Spinal cord (tissue), 10 donors: Measurements from ENCODE around the gene SLC44A2. TPM values are rescaled to one million over a fixed set of nuclear protein-coding genes. Genes with fewer than 3 reads are reported as not detected.

Experiments
- DNase-seq, 6 donors: peaks; one replicate each; pipeline versions ENCODE4 v3.0.0 to v3.0.0-alpha.2; 2013 to 2015; ENCODE audit warnings: low spot score in 6 of 6, low read depth in 4 of 6
- H3K27ac ChIP-seq: one replicate; pipeline ENCODE4 v1.5.1; 2013; ENCODE audit warnings: low read depth, low read length, control low read depth
- H3K27me3 ChIP-seq: one replicate; pipeline ENCODE4 v1.6.1; 2013; ENCODE audit warnings: low read length; ENCODE audit not compliant: control insufficient read depth, insufficient read depth
- H3K36me3 ChIP-seq: one replicate; pipeline ENCODE4 v1.6.1; 2013; ENCODE audit warnings: low read length; ENCODE audit not compliant: control insufficient read depth, insufficient read depth
- H3K4me1 ChIP-seq: one replicate; pipeline ENCODE4 v1.6.1; 2013; ENCODE audit warnings: low read length; ENCODE audit not compliant: control insufficient read depth, insufficient read depth
- H3K4me3 ChIP-seq: one replicate; pipeline ENCODE4 v1.5.1; 2013; ENCODE audit warnings: low read depth, low read length, control low read depth
- H3K9me3 ChIP-seq: one replicate; pipeline ENCODE4 v1.6.1; 2013; ENCODE audit warnings: low read length; ENCODE audit not compliant: control insufficient read depth, insufficient read depth
- WGBS: methylation state at CpG from one replicate; pipeline ENCODE4 v1.1.5; 2013; ENCODE audit warnings: missing lambda C conversion rate; ENCODE audit not compliant: insufficient coverage; 5-methylcytosine and 5-hydroxymethylcytosine counted together
- polyA plus RNA-seq, 2 donors: library from polyadenylated mRNA; unstranded; fragments of 120-200 nt; gene quantifications; one replicate each; pipeline ENCODE4 v1.2.1, GENCODE V29; 2013; ENCODE audit not compliant: insufficient read length in 2 of 2
- total RNA-seq, 2 donors: library from RNA; depleted of rRNA in 1 of 2; stranded (reverse); fragments of 120-200 nt in 1 of 2; fragments of >200 nt in 1 of 2; gene quantifications; one replicate each; pipeline versions ENCODE4 v1.2.3 to v1.2.4, GENCODE V29; 2013 to 2014
- donor health status: healthy.

The SLC44A2 gene
- total and polyA plus RNA-seq, 4 donors = 46.8 to 146 (median 88.2) TPM

GRCh38 chr19:10612499-10613119, 12.7 kb upstream of the SLC44A2 start:
- no peaks in the 10 kb centered on the region for H3K9me3 ChIP-seq
- DNase-seq = peak in 1 of 6 donors; percentile 46
- H3K27me3 ChIP-seq = no peaks in the 10 kb centered on the region
- peak overlapping the region; percentile 64 for H3K27ac ChIP-seq
- peaks cover 12% of the 10 kb centered on the region for H3K4me1 ChIP-seq
- WGBS = 74% methylated on average over 14 of the region's 15 CpGs
- peaks cover 17% of the 10 kb centered on the region for H3K36me3 ChIP-seq
- no peak overlapping the region for H3K4me3 ChIP-seq

GRCh38 chr19:10615429-10616023, 9.8 kb upstream of the SLC44A2 start:
- Histone ChIP-seq H3K4me1 (peaks cover 12% of the 10 kb centered on the region), H3K9me3 (no peaks in the 10 kb centered on the region), H3K36me3 (peaks cover 19% of the 10 kb centered on the region), H3K4me3 (no peak overlapping the region), H3K27me3 (no peaks in the 10 kb centered on the region), H3K27ac (no peak overlapping the region)
- 95% methylated on average over 14 of the region's 14 CpGs for whole genome bisulfite sequencing
- DNase-seq = no peak

- DNase-seq = no peak
- no peak overlapping the region for H3K4me3 ChIP-seq
- 100% methylated on average over 7 of the region's 15 CpGs for WGBS
- H3K27ac ChIP-seq = no peak overlapping the region
- no peaks in the 10 kb centered on the region for H3K9me3 ChIP-seq
- H3K4me1 ChIP-seq = peaks cover 5% of the 10 kb centered on the region
- no peaks in the 10 kb centered on the region for H3K27me3 ChIP-seq
- peaks cover 25% of the 10 kb centered on the region for H3K36me3 ChIP-seq
Measured at GRCh38 chr19:10617409-10618121, 7.8 kb upstream of the SLC44A2 start.

GRCh38 chr19:10618846-10619245, 6.5 kb upstream of the SLC44A2 start:
- Histone ChIP-seq H3K9me3 (no peaks in the 10 kb centered on the region), H3K36me3 (peaks cover 21% of the 10 kb centered on the region), H3K27ac (no peak overlapping the region), H3K4me3 (no peak overlapping the region), H3K4me1 (no peaks in the 10 kb centered on the region), H3K27me3 (no peaks in the 10 kb centered on the region)
- WGBS = 91% methylated on average over 4 of the region's 8 CpGs
- DNase-seq = no peak

GRCh38 chr19:10620786-10621185, 4.6 kb upstream of the SLC44A2 start:
- DNase-seq = no peak
- 100% methylated on average over 3 of the region's 4 CpGs for WGBS
- Histone ChIP-seq H3K4me1 (peaks cover 16% of the 10 kb centered on the region), H3K4me3 (no peak overlapping the region), H3K27ac (no peak overlapping the region), H3K36me3 (peaks cover 19% of the 10 kb centered on the region), H3K27me3 (no peaks in the 10 kb centered on the region), H3K9me3 (no peaks in the 10 kb centered on the region)

- Histone ChIP-seq H3K4me3 (no peak overlapping the region), H3K36me3 (peaks cover 20% of the 10 kb centered on the region), H3K27ac (no peak overlapping the region), H3K4me1 (peaks cover 20% of the 10 kb centered on the region), H3K27me3 (no peaks in the 10 kb centered on the region), H3K9me3 (no peaks in the 10 kb centered on the region)
- 98% methylated on average over 8 of the region's 8 CpGs for WGBS
- DNase-seq = no peak
Measured at GRCh38 chr19:10621966-10622365, 3.4 kb upstream of the SLC44A2 start.

- Histone ChIP-seq H3K4me3 (peak overlapping the region; percentile 54), H3K27ac (peak overlapping the region; percentile 88), H3K4me1 (peaks cover 20% of the 10 kb centered on the region), H3K36me3 (peaks cover 34% of the 10 kb centered on the region), H3K27me3 (no peaks in the 10 kb centered on the region), H3K9me3 (no peaks in the 10 kb centered on the region)
- 69% methylated on average over 6 of the region's 6 CpGs for WGBS
- DNase-seq = no peak
Measured at GRCh38 chr19:10624585-10624984, 768 bp upstream of the SLC44A2 start.

- H3K4me3 ChIP-seq = peak overlapping the region; percentile 54
- no peaks in the 10 kb centered on the region for H3K9me3 ChIP-seq
- peak overlapping the region; percentile 75 for H3K27ac ChIP-seq
- 14% methylated on average over 7 of the region's 10 CpGs for WGBS
- no peaks in the 10 kb centered on the region for H3K27me3 ChIP-seq
- H3K36me3 ChIP-seq = peaks cover 45% of the 10 kb centered on the region
- no peak for DNase-seq
- peaks cover 20% of the 10 kb centered on the region for H3K4me1 ChIP-seq
Measured at GRCh38 chr19:10625762-10626138, 397 bp downstream of the SLC44A2 start.

- Histone ChIP-seq H3K27ac (no peak overlapping the region), H3K4me1 (no peaks in the 10 kb centered on the region), H3K36me3 (peaks cover 85% of the 10 kb centered on the region), H3K27me3 (no peaks in the 10 kb centered on the region), H3K4me3 (no peak overlapping the region), H3K9me3 (no peaks in the 10 kb centered on the region)
- no peak for DNase-seq
- WGBS = 61% methylated on average over 5 of the region's 14 CpGs
Measured at GRCh38 chr19:10631874-10632273, 6.5 kb downstream of the SLC44A2 start.

- WGBS = 92% methylated on average over 7 of the region's 7 CpGs
- Histone ChIP-seq H3K4me1 (no peaks in the 10 kb centered on the region), H3K9me3 (no peaks in the 10 kb centered on the region), H3K4me3 (no peak overlapping the region), H3K36me3 (peaks cover 88% of the 10 kb centered on the region), H3K27me3 (no peaks in the 10 kb centered on the region), H3K27ac (no peak overlapping the region)
- no peak for DNase-seq
Measured at GRCh38 chr19:10634430-10634829, 9.1 kb downstream of the SLC44A2 start.
